ENCODE results near the gene ALKBH5.

DNA sequence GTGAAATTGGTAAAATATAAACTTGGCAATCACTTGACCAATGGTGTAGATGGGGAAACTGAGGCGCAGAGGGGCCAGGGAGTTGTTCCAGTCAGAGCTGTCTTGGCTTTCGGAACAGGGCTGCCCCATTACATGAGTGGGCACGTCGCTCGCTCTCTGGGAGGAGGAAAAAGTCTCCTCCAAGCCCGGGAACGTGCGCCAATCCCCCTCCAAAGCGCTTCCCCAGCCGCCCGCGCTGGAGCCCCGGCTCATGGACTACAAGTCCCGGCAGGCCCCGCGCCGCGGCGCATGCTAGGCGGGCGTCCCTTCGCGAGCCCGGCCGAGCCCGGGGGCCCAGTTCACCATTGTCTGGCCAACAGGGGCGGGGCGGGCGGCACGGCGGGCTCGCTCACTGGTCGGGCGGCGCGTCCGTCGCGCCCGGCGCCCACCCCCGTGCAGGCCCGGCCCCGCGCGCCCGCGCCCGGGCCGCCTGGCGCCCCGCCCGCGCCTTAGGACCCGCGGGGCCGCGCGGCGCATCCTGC is 41.6 kb downstream of the ALKBH5 start, which contains the start of gene LLGL1:
- TF ChIP-seq, protein P1, sequence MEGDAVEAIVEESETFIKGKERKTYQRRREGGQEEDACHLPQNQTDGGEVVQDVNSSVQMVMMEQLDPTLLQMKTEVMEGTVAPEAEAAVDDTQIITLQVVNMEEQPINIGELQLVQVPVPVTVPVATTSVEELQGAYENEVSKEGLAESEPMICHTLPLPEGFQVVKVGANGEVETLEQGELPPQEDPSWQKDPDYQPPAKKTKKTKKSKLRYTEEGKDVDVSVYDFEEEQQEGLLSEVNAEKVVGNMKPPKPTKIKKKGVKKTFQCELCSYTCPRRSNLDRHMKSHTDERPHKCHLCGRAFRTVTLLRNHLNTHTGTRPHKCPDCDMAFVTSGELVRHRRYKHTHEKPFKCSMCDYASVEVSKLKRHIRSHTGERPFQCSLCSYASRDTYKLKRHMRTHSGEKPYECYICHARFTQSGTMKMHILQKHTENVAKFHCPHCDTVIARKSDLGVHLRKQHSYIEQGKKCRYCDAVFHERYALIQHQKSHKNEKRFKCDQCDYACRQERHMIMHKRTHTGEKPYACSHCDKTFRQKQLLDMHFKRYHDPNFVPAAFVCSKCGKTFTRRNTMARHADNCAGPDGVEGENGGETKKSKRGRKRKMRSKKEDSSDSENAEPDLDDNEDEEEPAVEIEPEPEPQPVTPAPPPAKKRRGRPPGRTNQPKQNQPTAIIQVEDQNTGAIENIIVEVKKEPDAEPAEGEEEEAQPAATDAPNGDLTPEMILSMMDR (IDR thresholded peaks at IDR 0.05; ENCODE audit: poor library complexity, severe bottlenecking): no peak
- no peak for TF ChIP-seq EP300 (conservative IDR thresholded peaks at IDR 0.05; ENCODE audit: poor library complexity, severe bottlenecking)
- TF ChIP-seq, protein P2, sequence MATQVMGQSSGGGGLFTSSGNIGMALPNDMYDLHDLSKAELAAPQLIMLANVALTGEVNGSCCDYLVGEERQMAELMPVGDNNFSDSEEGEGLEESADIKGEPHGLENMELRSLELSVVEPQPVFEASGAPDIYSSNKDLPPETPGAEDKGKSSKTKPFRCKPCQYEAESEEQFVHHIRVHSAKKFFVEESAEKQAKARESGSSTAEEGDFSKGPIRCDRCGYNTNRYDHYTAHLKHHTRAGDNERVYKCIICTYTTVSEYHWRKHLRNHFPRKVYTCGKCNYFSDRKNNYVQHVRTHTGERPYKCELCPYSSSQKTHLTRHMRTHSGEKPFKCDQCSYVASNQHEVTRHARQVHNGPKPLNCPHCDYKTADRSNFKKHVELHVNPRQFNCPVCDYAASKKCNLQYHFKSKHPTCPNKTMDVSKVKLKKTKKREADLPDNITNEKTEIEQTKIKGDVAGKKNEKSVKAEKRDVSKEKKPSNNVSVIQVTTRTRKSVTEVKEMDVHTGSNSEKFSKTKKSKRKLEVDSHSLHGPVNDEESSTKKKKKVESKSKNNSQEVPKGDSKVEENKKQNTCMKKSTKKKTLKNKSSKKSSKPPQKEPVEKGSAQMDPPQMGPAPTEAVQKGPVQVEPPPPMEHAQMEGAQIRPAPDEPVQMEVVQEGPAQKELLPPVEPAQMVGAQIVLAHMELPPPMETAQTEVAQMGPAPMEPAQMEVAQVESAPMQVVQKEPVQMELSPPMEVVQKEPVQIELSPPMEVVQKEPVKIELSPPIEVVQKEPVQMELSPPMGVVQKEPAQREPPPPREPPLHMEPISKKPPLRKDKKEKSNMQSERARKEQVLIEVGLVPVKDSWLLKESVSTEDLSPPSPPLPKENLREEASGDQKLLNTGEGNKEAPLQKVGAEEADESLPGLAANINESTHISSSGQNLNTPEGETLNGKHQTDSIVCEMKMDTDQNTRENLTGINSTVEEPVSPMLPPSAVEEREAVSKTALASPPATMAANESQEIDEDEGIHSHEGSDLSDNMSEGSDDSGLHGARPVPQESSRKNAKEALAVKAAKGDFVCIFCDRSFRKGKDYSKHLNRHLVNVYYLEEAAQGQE (IDR thresholded peaks at IDR 0.05; ENCODE audit: borderline replicate concordance): no peak
- no peak for TF ChIP-seq EZH2 (IDR thresholded peaks at IDR 0.05; ENCODE audit: borderline replicate concordance, insufficient read depth, low read length, poor library complexity, severe bottlenecking)

Data from neural cell (in vitro differentiated cells).